Left renal cortex interstitium (tissue), 4 donors: ENCODE data around the gene CCDC138. TPM values are rescaled to one million over a fixed set of nuclear protein-coding genes. Genes with fewer than 3 reads are reported as not detected.

Source experiments
- DNase-seq, 4 donors: peaks; one replicate each; pipeline ENCODE4 v3.0.0-alpha.2; 2013; ENCODE audit warnings: low read depth in 4 of 4, low spot score in 2 of 4, missing footprints in 1 of 4
- polyA plus RNA-seq, 4 donors: library from polyadenylated mRNA; unstranded; fragments of 120-200 nt; gene quantifications; one replicate each; pipeline ENCODE4 v1.2.1, GENCODE V29; 2013; ENCODE audit not compliant: insufficient read length in 4 of 4

The CCDC138 gene
- polyA plus RNA-seq, 4 donors: 14.3 to 19.0 (median 16.6) TPM

GRCh38 chr2:108916122-108916795, 129.7 kb downstream of the CCDC138 start:
- DNase-seq: no peak

GRCh38 chr2:108916796-108917421, 130.3 kb downstream of the CCDC138 start:
- no peak for DNase-seq

- no peak for DNase-seq
These were observed 131.0 kb downstream of the CCDC138 start for GRCh38 chr2:108917526-108917925.

- no peak for DNase-seq
These were observed 131.7 kb downstream of the CCDC138 start for GRCh38 chr2:108918156-108918874.

GRCh38 chr2:108918941-108919341, 132.4 kb downstream of the CCDC138 start:
- no peak for DNase-seq

GRCh38 chr2:108919571-108920373, 133.2 kb downstream of the CCDC138 start:
- no peak for DNase-seq

- DNase-seq: no peak
These were observed 134.1 kb downstream of the CCDC138 start for GRCh38 chr2:108920686-108921085.

- DNase-seq: no peak
These were observed 134.8 kb downstream of the CCDC138 start for GRCh38 chr2:108921096-108922030.

- DNase-seq: no peak
These were observed 135.8 kb downstream of the CCDC138 start for GRCh38 chr2:108922141-108922915.

GRCh38 chr2:108923019-108923700, 136.6 kb downstream of the CCDC138 start:
- DNase-seq: no peak

GRCh38 chr2:108923736-108924579, 137.4 kb downstream of the CCDC138 start:
- DNase-seq: no peak

- no peak for DNase-seq
These were observed 138.1 kb downstream of the CCDC138 start for GRCh38 chr2:108924580-108925251.

GRCh38 chr2:108925286-108925685, 138.7 kb downstream of the CCDC138 start:
- DNase-seq: no peak

- no peak for DNase-seq
These were observed 139.2 kb downstream of the CCDC138 start for GRCh38 chr2:108925735-108926134.
